Endometrium (tissue), 2 donors: ENCODE measurements around the gene RAB6A.
"Not testable (repeated sequence)": the region's sequence is repeated elsewhere in the genome, so short reads cannot be mapped to it uniquely, and the experiment has no call there.

ENCODE experiments used
- FAIRE-seq: peaks from 2 replicates; lab custom pipeline; 2012; peaks lifted over from hg19 to GRCh38; lab: Jason Lieb, UNC
- donor health status: control.
- donor health status: control.

RAB6A gene

GRCh38 chr11:73762732-73763131 is 1.9 kb upstream of the RAB6A start:
- FAIRE-seq, result no peak

GRCh38 chr11:73761403-73761945 is 600 bp upstream of the RAB6A start:
- FAIRE-seq, result no peak

- FAIRE-seq, result no peak
Observed at GRCh38 chr11:73760135-73760678, 667 bp downstream of the RAB6A start.

- no peak for FAIRE-seq
Observed at GRCh38 chr11:73759610-73760134, 1.2 kb downstream of the RAB6A start.

GRCh38 chr11:73758451-73758850 is 2.4 kb downstream of the RAB6A start:
- FAIRE-seq, result no peak

GRCh38 chr11:73757598-73757997 is 3.3 kb downstream of the RAB6A start:
- FAIRE-seq, result no peak

DNA sequence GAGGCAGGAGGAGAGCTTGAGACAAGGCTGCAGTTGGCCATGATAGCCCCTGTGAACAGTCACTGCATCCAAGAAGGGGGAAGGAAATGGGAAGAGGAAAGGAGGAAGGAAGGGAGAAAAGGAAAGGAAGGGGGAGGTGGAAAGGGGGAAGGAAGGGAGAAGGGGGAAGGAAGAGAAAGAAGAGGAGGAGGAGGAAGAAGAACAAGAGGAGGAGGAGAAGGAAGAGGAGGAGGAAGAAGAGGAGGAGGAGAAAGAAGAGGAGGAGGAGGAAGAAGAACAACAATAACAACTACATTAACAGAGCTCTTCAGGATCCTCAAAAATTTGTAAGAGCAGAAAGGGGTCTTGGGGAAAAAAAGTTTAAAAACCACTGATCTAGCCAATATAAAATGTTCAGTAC is 5.2 kb downstream of the RAB6A start:
- no peak for FAIRE-seq

DNA sequence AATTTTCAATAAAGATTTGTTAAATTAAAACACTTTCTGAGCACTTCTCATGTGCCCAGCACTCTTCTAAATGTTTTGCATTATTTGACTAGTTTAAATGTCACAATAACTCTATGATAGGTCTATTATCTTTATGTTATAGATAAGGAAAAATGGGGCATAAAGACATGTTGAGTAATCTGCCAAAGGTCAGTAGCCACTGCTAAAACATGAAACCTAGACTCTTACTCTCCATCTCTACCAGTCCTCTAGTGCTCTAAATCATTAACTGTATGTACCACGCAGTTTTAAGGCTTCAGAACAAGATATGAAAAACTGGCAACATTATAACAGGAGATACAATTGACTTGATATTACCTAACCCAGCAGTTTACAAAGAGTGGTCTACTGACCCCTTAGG is 6.9 kb downstream of the RAB6A start:
- FAIRE-seq, result no peak

DNA sequence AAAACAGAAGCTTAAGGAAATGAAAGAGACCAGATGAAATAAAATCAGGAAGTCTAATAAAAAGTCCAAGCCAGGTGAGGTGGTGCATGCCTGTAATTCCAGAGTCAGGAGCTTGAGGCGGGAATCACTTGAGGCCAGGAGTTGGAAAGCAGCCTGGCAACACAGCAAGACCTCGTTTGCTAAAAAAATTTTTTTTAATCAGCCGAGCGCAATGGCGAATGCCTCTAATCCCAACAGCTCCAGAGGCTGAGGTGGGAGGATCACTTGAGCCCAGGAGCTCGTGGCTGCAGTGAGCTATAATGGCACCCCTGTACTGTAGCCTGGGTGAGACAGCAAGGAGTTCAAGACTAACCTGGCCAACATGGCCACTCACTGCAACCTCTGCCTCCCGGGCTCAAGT is 8.0 kb downstream of the RAB6A start:
- no peak for FAIRE-seq

- FAIRE-seq, result no peak
Observed at GRCh38 chr11:73752216-73752867, 8.5 kb downstream of the RAB6A start.

DNA sequence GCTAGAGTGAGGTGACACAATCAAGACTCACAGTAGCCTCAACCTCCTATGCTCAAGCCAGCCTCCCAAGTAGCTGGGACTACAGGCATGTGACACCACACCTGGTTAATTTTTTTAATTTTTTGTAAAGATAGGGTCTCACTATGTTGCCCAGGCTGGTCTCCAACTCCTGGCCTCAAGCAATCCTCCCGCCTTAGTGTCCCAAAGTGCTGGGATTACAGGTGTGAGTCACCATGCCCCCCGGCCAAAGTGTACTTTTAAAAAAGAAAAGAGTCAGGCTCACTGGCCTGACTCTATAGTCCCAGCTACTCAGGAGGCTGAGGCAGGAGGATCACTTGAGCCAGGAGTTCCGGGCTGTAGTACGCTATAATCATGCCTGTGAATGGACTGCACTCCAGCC is 10.0 kb downstream of the RAB6A start:
- FAIRE-seq, result not testable (repeated sequence)

DNA sequence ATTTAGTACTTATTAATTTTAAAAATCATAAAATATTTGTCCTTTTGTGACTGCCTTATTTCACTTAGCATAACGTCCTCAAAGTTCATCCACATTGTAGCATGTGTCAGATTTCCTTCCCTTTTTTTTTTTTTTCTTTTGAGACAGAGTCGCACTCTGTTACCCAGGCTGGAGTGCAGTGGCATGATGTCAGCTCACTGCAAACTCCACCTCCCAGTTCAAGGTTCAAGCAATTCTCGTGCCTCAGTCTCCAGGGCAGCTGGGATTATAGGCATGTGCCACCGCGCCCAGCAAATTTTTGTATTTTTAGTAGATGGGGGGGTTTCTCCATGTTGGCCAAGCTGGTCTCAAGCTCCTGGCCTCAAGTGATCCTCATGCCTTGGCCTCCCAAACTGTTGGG is 10.6 kb downstream of the RAB6A start:
- FAIRE-seq, result no peak

GRCh38 chr11:73749118-73749517 is 11.8 kb downstream of the RAB6A start:
- no peak for FAIRE-seq

GRCh38 chr11:73748300-73748699 is 12.6 kb downstream of the RAB6A start:
- FAIRE-seq, result no peak

- no peak for FAIRE-seq
Observed at GRCh38 chr11:73747762-73748161, 13.1 kb downstream of the RAB6A start.

DNA sequence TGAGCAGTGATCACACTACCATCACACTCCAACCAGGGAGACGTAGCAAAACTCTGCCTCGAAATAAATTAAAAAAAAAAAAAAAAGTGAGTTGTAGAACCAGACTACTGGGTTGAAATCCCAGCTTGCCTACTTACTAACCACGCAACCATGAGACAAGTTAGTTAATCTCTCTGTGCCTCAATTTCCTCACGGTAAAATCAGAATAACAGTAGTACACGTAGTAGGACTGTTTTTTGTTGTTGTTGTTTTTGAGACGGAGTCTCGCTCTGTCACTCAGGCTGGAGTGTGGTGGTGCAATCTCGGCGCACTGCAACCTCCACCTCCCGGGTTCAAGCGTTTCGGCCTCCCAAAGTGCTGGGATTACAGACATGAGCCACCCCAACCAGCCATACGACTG is 14.2 kb downstream of the RAB6A start:
- FAIRE-seq, result no peak

- FAIRE-seq, result no peak
Observed at GRCh38 chr11:73743045-73743444, 17.8 kb downstream of the RAB6A start.

- not testable (repeated sequence) for FAIRE-seq
Observed at GRCh38 chr11:73735959-73736358, 24.9 kb downstream of the RAB6A start.

GRCh38 chr11:73734993-73735392 is 25.9 kb downstream of the RAB6A start:
- no peak for FAIRE-seq

- FAIRE-seq, result not testable (repeated sequence)
Observed at GRCh38 chr11:73734011-73734410, 26.9 kb downstream of the RAB6A start.

DNA sequence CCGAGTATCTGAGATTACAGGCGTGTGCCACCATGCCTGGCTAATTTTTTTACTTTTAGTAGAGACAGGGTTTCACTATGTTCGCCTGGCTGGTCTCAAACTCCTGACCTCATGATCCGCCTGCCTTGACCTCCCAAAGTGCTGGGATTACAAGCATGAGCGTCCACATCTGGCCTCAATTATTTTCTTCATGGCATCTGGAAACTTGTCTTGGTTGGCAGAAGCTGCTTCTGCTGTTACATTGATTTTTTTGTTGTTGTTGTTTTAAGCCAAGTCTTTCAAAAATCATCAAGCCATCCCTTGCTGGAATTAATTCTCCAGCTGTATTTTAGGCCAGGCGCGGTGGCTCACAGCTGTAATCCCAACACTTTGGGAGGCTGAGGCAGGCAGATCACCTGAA is 27.9 kb downstream of the RAB6A start:
- not testable (repeated sequence) for FAIRE-seq

GRCh38 chr11:73729594-73730206 is 31.2 kb downstream of the RAB6A start:
- FAIRE-seq, result no peak

DNA sequence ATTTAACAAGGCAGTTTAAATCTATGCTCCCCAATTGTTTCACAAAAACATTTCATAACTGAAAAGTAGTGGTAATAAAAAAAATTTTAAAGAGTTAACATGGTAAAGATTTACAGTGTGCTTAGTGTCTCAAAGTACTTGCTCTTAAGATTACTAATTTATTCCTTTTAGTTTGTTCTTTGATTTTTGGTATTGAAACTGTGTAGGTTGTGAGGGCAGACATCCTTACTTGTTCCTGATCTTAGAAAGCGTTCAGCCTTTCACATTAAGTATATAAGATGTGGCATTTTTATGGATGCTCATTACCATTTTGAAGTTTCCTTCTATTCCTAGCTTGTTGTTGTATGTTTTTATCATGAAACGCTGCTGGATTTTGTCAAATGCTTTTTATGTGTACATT is 32.9 kb downstream of the RAB6A start:
- no peak for FAIRE-seq
